Measurements from ENCODE around the gene TAF4.

TAF4 gene

DNA sequence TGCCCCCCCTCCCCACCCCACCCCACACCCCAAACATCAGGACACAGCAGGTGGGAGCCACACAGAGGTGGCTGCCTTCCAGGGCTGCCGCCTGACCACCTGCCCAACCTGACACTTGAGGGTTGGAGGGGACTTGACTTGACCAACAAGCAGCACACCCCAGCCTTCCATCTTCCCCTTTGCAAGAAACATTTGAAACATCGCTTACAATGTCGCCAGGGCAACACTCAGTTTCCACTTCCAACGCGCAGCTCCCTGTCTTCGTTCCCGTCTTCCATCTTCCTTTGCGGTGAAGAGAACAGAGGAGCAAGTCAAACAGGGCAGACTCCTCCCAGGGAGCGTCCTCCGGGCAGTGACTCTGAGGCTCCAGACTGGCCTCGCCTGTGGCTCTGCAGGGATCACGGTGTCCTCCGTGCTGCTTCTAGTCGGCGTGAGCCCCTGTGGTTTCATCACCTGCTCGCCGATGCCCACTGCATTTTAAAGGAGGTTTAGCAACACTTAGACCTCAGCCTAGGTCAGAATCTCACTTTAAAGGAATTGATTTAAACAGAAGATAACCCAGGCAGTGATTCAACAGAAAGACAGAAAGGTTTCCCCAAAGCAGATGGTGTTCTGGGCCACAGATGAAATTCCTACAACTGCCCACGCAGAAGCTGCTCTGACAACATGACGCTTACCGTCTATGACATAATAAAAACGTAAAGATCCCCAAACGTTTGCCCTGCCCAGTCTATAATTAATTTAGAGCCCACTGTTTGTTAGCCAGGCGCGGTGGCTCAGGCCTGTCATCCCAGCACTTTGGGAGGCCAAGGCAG, 130.8 kb downstream of the TAF4 start:
- H3K27me3 Mint-ChIP-seq: no peaks in the 10 kb centered on the region
- H3K4me3 Mint-ChIP-seq: no peak overlapping the region
- no peaks in the 10 kb centered on the region for H3K4me1 Mint-ChIP-seq (ENCODE audit: low read depth)
- H3K9me3 Mint-ChIP-seq (ENCODE audit: low read depth): no peaks in the 10 kb centered on the region
- no peaks in the 10 kb centered on the region for H3K36me3 Mint-ChIP-seq
- no peak overlapping the region for H3K27ac Mint-ChIP-seq

GRCh38 chr20:61933951-61934715, 131.5 kb downstream of the TAF4 start:
- Mint-ChIP-seq H3K9me3 (ENCODE audit: low read depth) (no peaks in the 10 kb centered on the region), H3K36me3 (no peaks in the 10 kb centered on the region), H3K4me1 (ENCODE audit: low read depth) (no peaks in the 10 kb centered on the region), H3K4me3 (no peak overlapping the region), H3K27me3 (no peaks in the 10 kb centered on the region), H3K27ac (no peak overlapping the region)

- Mint-ChIP-seq H3K36me3 (no peaks in the 10 kb centered on the region), H3K4me3 (no peak overlapping the region), H3K27ac (no peak overlapping the region), H3K9me3 (ENCODE audit: low read depth) (no peaks in the 10 kb centered on the region), H3K27me3 (no peaks in the 10 kb centered on the region), H3K4me1 (ENCODE audit: low read depth) (no peaks in the 10 kb centered on the region)
These were observed 132.2 kb downstream of the TAF4 start for GRCh38 chr20:61933481-61933950.

DNA sequence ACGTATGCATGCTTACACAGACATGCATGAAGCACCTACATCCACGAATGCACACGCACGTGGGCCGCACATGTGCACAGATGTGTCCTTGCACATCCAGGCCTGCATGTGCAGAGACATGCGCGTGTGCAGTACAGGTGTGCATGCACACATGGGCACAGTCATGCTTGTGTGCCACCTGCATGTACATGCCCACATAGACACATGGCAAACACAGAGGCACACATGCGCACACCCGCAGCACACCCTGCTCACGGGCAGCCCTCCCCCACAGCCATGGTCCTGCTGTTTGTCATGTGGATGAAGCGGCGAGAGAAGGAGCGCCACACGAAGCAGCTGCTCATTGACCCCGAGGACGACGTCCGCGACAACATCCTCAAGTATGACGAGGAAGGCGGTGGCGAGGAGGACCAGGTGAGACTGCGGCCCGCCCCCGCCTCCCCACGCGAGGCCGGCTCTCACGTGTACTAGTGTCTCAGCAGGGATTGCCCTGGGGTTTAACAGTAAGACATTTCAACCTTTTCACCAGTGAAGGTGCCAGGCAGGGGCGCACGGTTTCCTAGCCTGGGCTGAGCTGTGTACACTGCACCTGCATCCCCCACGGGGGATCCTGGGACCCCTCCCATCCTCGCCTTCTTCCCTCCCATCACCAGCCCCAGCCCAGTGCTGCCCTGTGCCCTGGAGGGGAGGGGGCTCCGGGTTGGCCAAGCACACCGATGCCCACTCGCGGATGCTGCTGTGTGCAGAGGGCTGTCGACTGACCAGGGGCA, 132.8 kb downstream of the TAF4 start:
- Mint-ChIP-seq H3K36me3 (no peaks in the 10 kb centered on the region), H3K9me3 (ENCODE audit: low read depth) (no peaks in the 10 kb centered on the region), H3K4me3 (no peak overlapping the region), H3K27me3 (no peaks in the 10 kb centered on the region), H3K4me1 (ENCODE audit: low read depth) (no peaks in the 10 kb centered on the region), H3K27ac (no peak overlapping the region)

GRCh38 chr20:61932199-61932592, 133.5 kb downstream of the TAF4 start:
- Mint-ChIP-seq H3K27me3 (no peaks in the 10 kb centered on the region), H3K36me3 (no peaks in the 10 kb centered on the region), H3K27ac (no peak overlapping the region)

DNA sequence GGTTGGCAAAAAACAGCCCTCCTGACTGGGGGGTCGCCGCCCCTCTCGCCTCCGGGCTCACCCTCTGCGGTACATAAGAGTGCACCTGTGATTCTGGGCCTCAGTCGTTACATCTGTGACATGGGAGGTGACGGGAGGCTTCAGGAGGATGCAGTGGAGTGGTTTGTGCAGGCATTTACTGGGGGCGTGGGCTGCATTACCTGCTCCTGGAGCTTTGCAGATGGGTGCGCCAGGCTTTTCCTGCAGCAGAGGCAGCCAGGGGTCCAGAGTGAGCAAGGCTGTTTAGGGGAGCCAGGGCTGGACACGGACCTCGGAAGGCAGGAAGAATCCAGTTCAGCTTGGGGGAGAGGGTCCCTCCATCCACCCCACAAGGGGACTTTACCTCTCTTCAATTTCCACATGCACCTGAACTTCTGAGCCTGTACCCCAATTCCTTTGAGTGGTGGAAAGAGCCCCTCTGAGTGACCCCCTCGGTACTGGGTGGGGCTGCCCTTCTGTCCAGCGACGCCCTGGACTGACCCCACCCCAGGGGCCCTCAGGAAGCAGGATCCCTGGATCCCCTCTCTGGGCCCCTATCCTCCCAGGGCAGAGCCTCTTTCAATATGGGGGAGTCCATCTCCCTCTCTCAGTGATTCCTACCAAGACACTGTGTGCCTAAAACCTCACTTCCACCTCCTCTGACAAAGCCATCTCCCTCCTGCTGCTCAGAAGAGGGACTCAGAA, 134.0 kb downstream of the TAF4 start:
- Mint-ChIP-seq H3K36me3 (no peaks in the 10 kb centered on the region), H3K4me1 (ENCODE audit: low read depth) (no peaks in the 10 kb centered on the region), H3K27ac (no peak overlapping the region), H3K27me3 (no peaks in the 10 kb centered on the region), H3K9me3 (ENCODE audit: low read depth) (no peaks in the 10 kb centered on the region), H3K4me3 (no peak overlapping the region)

More at GRCh38 chr20:61932199-61932592, 133.5 kb downstream of the TAF4 start:
- Mint-ChIP-seq H3K4me1 (ENCODE audit: low read depth) (no peaks in the 10 kb centered on the region), H3K4me3 (no peak overlapping the region), H3K9me3 (ENCODE audit: low read depth) (no peaks in the 10 kb centered on the region)

DNA sequence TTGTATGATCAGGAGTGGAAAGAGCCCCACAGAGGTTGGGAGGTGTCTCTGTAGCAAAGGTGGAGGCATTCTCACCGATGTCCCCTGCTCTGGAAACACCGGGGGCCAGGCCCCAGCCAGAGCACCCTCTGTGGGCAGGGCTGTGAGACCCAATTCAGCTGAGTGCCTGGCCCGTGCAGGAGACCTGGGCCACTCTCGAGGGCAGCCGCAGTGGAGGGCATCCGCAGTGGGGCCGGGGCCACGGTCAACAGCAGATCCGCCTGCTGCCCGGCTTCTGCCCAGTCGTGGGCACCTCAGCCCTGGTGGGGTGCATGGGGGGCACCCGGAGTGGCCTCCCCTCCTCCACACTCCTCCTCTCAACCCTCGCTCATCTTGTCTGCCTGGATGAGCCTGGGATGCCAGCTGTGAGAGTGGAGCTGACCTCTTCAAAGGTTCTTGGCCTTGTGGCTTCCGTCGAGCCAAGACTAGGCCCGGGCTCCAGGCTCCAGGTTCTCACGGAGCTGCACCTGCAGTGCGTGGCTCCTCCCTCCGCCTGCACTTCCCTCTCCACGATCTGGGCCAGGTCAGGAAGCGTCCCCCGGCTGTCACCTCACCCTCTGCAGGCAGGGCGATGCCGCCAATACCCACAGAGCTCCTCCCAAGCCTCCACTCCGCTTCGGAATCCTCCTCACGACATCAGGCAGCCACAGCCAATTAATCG, 134.8 kb downstream of the TAF4 start:
- Mint-ChIP-seq H3K9me3 (ENCODE audit: low read depth) (no peaks in the 10 kb centered on the region), H3K27me3 (no peaks in the 10 kb centered on the region), H3K4me3 (no peak overlapping the region), H3K4me1 (ENCODE audit: low read depth) (no peaks in the 10 kb centered on the region), H3K36me3 (no peaks in the 10 kb centered on the region), H3K27ac (no peak overlapping the region)

- Mint-ChIP-seq H3K27me3 (no peaks in the 10 kb centered on the region), H3K4me1 (ENCODE audit: low read depth) (no peaks in the 10 kb centered on the region), H3K9me3 (ENCODE audit: low read depth) (no peaks in the 10 kb centered on the region), H3K27ac (no peak overlapping the region), H3K36me3 (no peaks in the 10 kb centered on the region), H3K4me3 (no peak overlapping the region)
These were observed 135.6 kb downstream of the TAF4 start for GRCh38 chr20:61929971-61930666.

- H3K27ac Mint-ChIP-seq: no peak overlapping the region
- no peak overlapping the region for H3K4me3 Mint-ChIP-seq
- no peaks in the 10 kb centered on the region for H3K4me1 Mint-ChIP-seq (ENCODE audit: low read depth)
- no peaks in the 10 kb centered on the region for H3K27me3 Mint-ChIP-seq
- H3K9me3 Mint-ChIP-seq (ENCODE audit: low read depth): no peaks in the 10 kb centered on the region
- H3K36me3 Mint-ChIP-seq: no peaks in the 10 kb centered on the region
These were observed 136.1 kb downstream of the TAF4 start for GRCh38 chr20:61929561-61929960.

DNA sequence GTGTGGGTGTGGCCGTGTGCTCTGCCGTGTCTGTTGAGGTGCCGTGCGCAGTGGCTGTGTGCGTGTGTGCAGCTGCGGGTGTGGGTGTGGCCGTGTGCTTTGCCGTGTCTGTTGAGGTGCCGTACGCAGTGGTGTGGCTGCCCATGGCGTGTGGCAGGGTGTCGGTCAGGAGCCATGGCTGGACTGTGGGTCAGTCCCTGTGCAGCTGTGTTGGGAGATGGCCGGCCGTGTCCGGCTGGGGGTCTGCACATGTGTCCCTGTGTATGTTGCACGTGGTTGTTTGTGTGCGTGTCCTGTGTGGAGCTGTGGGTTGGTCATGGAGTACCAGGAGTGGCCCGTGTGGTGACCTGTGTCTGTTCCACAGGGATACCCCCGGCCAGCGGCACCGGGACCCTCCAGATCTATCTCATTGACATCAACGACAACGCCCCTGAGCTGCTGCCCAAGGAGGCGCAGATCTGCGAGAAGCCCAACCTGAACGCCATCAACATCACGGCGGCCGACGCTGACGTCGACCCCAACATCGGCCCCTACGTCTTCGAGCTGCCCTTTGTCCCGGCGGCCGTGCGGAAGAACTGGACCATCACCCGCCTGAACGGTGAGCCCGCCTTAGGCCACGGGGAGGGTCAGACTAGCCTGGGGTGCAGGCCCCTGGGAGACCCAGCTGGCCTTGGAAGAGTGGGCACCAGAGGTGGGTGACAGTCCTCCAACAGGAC, 137.7 kb downstream of the TAF4 start:
- H3K9me3 Mint-ChIP-seq (ENCODE audit: low read depth): no peaks in the 10 kb centered on the region
- H3K27ac Mint-ChIP-seq: no peak overlapping the region
- no peaks in the 10 kb centered on the region for H3K27me3 Mint-ChIP-seq
- no peak overlapping the region for H3K4me3 Mint-ChIP-seq
- H3K4me1 Mint-ChIP-seq (ENCODE audit: low read depth): no peaks in the 10 kb centered on the region
- no peaks in the 10 kb centered on the region for H3K36me3 Mint-ChIP-seq

GRCh38 chr20:61927193-61927825, 138.4 kb downstream of the TAF4 start:
- Mint-ChIP-seq H3K4me1 (ENCODE audit: low read depth) (no peaks in the 10 kb centered on the region), H3K4me3 (no peak overlapping the region), H3K36me3 (no peaks in the 10 kb centered on the region), H3K27me3 (no peaks in the 10 kb centered on the region), H3K27ac (no peak overlapping the region), H3K9me3 (ENCODE audit: low read depth) (no peaks in the 10 kb centered on the region)

DNA sequence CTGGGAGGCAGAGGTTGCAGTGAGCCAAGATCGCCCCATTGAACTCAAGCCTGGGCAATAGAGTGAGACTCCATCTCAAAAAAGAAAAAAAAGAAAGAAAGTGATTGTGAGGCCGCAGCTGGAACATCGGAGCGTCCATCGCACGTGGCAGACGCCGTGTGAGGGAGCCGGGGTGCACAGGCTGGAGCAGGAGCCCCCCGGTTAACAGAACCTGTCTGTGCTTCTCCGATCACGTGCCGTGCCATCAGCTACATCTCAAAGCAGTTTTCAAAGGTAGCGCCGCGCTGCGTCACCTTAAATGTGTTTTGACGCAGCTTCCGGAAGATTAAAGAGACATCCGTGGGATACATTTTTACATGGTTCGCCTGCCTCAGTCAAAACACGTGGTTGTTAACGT, 138.9 kb downstream of the TAF4 start:
- no peaks in the 10 kb centered on the region for H3K4me1 Mint-ChIP-seq (ENCODE audit: low read depth)
- H3K9me3 Mint-ChIP-seq (ENCODE audit: low read depth): no peaks in the 10 kb centered on the region
- no peak overlapping the region for H3K4me3 Mint-ChIP-seq
- no peak overlapping the region for H3K27ac Mint-ChIP-seq
- no peaks in the 10 kb centered on the region for H3K27me3 Mint-ChIP-seq
- H3K36me3 Mint-ChIP-seq: no peaks in the 10 kb centered on the region

- no peaks in the 10 kb centered on the region for H3K9me3 Mint-ChIP-seq (ENCODE audit: low read depth)
- no peaks in the 10 kb centered on the region for H3K4me1 Mint-ChIP-seq (ENCODE audit: low read depth)
- no peak overlapping the region for H3K4me3 Mint-ChIP-seq
- no peaks in the 10 kb centered on the region for H3K36me3 Mint-ChIP-seq
- no peak overlapping the region for H3K27ac Mint-ChIP-seq
- no peaks in the 10 kb centered on the region for H3K27me3 Mint-ChIP-seq
These were observed 139.4 kb downstream of the TAF4 start for GRCh38 chr20:61926253-61926613.

All from activated naive CD8-positive, alpha-beta T cell (primary cell).